Activated naive CD8-positive, alpha-beta T cell treated with anti-CD3 and anti-CD28 coated beads, Interleukin-2, amount 50 U/mL, for 16 hours (primary cell): ENCODE measurements around the gene TNFRSF21.
"Not testable (repeated sequence)": the region's sequence is repeated elsewhere in the genome, so short reads cannot be mapped to it uniquely, and the experiment has no call there.

Experiments used
- DNase-seq: peaks from one replicate; pipeline ENCODE4 v3.0.0-alpha.2; 2020; ENCODE audit warnings: low read depth, low spot score

The TNFRSF21 gene

GRCh38 chr6:47309291-47310130 is at the start of gene TNFRSF21:
TSS of gene TNFRSF21 (minus strand) at chr6:47309905. CDS start at chr6:47309511, 394 bp downstream.
- peak; percentile 65 for DNase-seq

DNA sequence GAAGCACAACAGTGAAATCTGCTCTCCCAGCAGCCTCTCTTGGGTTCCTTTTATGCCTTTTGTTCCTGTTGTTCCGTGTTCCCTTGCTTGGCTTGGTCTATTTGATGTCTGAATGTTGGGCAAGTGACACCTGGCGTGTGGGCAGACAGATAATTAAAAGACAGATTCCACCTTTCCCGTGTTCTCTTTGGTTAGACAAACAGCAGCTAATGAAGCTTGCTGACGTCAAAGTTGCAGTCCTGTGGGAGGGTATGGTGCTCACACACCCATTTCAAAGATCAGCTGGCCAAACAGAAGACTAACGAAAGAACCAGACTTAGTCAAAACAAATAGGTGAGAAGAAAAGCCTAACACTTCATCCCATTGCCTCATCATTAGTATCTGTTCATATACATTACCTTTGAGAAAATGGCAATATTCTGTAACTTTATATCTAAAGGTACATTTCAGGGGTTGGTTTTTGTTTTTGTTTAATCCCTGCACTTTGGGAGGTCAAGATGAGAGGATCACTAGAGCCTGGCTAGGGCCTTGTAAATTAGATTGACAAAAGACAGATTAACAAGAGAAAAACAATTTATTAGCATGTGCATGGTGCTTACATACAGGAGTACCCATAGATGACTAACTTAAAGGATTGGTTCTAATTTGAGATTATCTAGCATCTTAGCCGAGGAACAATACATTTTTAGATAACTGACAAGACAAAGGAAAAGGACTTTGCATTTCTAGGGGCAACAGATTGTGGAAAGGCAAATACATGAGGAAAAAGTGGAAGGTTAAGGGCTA is 48.9 kb upstream of the TNFRSF21 start:
- DNase-seq, result no peak

DNA sequence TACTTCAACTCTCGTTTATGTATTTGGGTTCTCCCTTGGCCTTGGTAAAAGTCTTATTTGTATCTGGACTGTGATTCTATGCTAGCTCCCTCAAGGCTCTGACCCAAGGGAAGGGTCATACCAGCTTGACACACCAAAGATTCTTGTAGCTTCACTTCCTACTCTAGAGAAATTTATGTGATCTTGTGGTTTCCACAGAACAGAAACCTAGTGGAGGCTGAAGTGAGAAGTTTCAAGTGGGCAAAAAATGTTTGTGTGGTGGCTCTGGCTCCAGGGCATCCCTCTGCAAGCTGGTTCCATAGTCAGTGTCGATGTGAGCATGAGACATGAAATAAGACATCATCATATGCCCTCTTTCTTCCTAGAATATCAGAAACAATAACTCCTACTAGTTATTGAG is 48.1 kb upstream of the TNFRSF21 start:
- no peak for DNase-seq

- no peak for DNase-seq
Measured at GRCh38 chr6:47355496-47355895, 45.8 kb upstream of the TNFRSF21 start.

GRCh38 chr6:47353871-47354270 is 44.2 kb upstream of the TNFRSF21 start:
- DNase-seq, result no peak

GRCh38 chr6:47352966-47353365 is 43.3 kb upstream of the TNFRSF21 start:
- no peak for DNase-seq

DNA sequence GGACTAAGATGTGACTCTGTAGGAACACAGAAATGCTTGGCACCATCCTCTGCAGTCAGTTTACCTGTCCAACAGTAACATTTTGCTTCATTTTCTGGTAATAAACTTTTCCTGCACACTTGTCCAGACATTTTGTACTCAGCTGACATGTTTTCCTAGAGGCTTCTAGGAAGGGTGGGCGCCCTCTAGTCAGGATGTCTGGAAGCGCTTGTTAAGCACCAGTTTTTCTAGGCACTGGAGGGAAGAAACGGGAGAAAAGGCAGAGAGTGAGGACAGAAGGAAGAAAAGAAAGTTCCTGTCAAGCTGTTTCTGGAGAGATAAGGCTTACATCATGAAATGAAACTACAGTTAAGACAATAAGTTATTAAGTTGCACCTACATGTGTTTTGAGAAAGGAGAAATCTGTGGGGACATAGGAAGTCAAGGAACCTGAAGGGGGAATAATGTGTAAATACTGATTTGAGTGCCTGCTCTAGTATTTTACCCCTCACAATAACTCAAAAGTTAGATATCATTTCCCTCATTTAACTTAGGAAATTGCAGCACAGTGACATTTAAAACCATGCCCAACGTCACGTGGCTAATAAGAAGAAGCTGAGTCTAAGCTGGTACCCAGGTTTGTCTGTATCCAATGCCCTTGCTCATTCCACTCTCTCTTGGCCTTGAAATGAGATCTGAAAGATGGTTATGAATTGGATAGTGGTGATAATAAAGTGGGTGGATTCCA is 42.7 kb upstream of the TNFRSF21 start:
- DNase-seq, result no peak

DNA sequence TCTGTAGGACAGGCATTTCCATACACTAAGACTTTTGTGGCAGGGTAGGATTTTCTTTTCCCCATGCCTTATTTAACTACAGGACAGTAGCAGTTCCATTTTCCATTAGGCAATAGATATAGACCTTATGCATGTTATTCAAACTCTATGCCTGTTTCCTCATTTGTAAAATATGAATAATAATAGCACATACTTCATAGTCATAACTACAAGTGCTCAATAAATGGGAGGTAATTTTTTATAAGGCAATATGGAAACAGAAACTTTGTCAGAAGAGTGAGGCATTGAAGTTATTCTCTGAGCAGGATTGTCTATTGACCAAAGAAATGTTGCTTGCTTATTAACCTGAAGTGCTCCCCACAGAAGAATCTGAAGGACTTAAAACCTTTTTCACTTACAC is 41.9 kb upstream of the TNFRSF21 start:
- DNase-seq, result no peak

GRCh38 chr6:47349931-47350330 is 40.2 kb upstream of the TNFRSF21 start:
- no peak for DNase-seq

GRCh38 chr6:47348316-47348863 is 38.7 kb upstream of the TNFRSF21 start:
- no peak for DNase-seq

- DNase-seq, result no peak
Measured at GRCh38 chr6:47345761-47346160, 36.1 kb upstream of the TNFRSF21 start.

DNA sequence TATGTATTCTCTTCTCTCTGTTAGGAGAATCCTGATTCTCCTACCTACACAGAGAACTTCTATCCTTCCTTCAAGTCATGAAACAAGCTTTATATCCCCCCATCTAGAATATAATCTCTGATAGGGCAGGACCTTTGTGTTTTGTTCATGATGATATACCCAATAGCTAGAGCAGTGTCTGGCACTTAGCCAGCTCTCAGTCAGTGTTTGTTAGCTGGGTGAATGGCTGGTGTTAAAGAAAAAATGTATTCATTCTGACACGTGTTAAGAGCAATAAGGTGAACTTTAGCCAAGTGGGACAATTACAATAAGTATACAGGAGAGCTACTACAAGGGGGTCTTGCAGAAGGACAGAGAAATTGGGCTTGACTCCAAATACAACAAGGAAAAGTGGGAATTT is 34.3 kb upstream of the TNFRSF21 start:
- DNase-seq, result no peak

GRCh38 chr6:47343600-47343999 is 33.9 kb upstream of the TNFRSF21 start:
- no peak for DNase-seq

- no peak for DNase-seq
Measured at GRCh38 chr6:47342824-47343223, 33.1 kb upstream of the TNFRSF21 start.

DNA sequence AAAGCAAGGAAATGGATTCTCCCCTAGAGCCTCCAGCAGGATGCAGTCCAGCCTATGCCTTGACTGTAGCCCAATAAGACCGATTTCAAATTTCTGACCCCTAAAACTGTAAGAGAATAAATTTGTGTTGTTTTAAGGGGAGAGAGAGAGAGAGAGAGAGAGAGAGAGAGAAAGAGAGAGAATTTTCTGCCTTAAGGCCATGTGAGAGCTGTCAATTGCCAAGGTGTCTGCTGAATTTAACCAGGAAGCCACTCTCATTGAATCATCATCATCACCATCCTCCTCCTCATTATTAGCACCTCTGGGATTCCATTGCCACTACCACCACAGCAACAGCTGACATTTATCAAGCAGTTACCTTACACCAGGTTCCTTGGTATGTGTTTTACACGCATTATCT is 27.8 kb upstream of the TNFRSF21 start:
- no peak for DNase-seq

GRCh38 chr6:47336334-47336733 is 26.6 kb upstream of the TNFRSF21 start:
- no peak for DNase-seq

DNA sequence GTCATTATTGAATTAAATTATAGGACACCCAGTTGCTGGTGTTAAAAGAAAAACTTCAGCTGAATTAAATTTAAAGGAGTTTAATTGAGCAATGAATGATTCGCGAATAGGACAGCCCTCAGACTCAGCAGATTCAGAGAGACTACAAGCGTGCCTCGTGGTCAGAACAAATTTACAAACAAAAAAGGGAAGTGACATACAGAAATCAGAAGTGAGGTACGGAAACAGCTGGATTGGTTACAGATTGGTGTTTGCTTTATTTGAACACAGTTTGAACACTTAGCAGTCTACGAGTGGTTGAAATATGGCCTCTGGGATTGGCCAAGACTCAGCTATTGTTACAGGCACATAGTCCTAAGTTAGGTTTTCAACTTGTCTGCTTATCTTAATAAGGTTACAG is 25.8 kb upstream of the TNFRSF21 start:
- DNase-seq, result no peak

DNA sequence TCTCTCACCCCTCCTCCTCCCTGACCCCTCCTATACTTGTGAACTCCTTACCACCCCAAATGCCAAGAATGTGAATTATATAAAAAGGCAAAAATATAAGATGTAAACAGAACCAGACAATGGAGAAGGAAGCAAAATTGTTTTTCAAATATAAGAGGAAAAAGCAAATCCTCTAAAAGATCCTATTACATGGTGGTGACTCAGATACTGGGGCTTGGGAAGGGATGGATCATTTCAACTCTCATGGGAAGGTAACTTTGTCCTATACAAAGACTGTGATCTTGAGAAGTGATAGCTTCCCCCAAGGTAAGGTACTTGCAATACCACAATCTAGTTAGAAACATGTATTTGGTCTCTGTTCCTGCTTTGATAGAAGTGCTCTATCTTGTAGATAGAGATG is 24.6 kb upstream of the TNFRSF21 start:
- DNase-seq, result no peak

DNA sequence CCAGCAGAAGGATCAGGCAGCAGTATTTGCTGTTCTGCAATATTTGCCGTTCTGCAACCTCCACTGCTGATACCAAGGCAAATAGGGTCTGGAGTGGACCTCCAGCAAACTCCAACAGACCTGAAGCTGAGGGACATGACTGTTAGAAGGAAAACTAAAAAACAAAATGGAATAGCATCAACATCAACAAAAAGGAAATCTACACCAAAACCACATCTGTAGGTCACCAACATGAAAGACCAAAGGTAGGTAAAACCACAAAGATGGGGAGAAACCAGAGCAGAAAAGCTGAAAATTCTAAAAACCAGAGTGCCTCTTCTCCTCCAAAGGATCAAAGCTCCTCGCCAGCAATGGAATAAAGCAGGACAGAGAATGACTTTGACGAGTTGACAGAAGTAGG is 18.9 kb upstream of the TNFRSF21 start:
- not testable (repeated sequence) for DNase-seq

GRCh38 chr6:47328139-47328538 is 18.4 kb upstream of the TNFRSF21 start:
- not testable (repeated sequence) for DNase-seq

- DNase-seq, result no peak
Measured at GRCh38 chr6:47323887-47324286, 14.2 kb upstream of the TNFRSF21 start.

- DNase-seq, result no peak
Measured at GRCh38 chr6:47323321-47323720, 13.6 kb upstream of the TNFRSF21 start.
